ENCODE measurements around the gene SAMD7.
A peak's percentile ranks its signal among the peaks of the same experiment; 100 is the strongest.

SAMD7 gene

DNA sequence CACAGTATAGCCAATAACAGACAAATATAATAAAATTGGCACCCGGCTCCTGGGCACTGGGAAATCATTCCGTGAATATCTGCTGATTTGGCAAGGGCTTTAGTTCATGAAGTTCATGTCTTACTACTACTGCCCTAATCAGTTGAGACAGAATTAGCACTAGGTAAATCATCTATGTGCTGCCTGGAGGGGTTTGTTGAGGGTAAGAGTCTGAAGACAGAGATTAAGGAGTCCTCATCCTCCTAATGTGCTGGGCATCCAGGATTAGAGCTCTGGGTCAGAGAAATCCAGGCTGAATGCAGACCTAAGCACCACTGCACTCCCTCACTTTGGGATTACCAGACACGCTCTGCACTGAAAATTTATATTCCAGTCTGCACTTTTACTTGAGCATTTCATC lies 2.0 kb downstream of the SAMD7 start:
- Histone ChIP-seq H3K27ac (ENCODE audit: low read depth, low read length, poor library complexity, severe bottlenecking) (no peak overlapping the region), H3K9me2 (ENCODE audit: low read depth, low read length) (no peaks in the 10 kb centered on the region), H3K27me3 (ENCODE audit: insufficient read depth, low read length) (no peaks in the 10 kb centered on the region), H3K9me3 (ENCODE audit: low read length) (no peaks in the 10 kb centered on the region), H2AFZ (ENCODE audit: low read length) (peak overlapping the region; percentile 33; the same call in 1 of the 2 replicates), H3K4me3 (ENCODE audit: low read depth, low read length, poor library complexity, severe bottlenecking) (no peak overlapping the region), H3K4me2 (ENCODE audit: low read length) (no peak overlapping the region), H3K9ac (ENCODE audit: low read length) (no peak overlapping the region), H3K79me2 (ENCODE audit: insufficient read depth, low read length) (no peaks in the 10 kb centered on the region), H3K36me3 (ENCODE audit: insufficient read depth, low read length) (no peaks in the 10 kb centered on the region), H3F3A (ENCODE audit: insufficient read depth, low read length) (no peaks in the 10 kb centered on the region), H3K4me1 (ENCODE audit: insufficient read depth, low read length, severe bottlenecking) (peaks cover 10% of the 10 kb centered on the region), H4K20me1 (ENCODE audit: insufficient read depth, low read length) (no peaks in the 10 kb centered on the region)
- no peak for TF ChIP-seq EZH2 (IDR thresholded peaks at IDR 0.05; ENCODE audit: borderline replicate concordance, low read length)
- TF ChIP-seq, protein P1, sequence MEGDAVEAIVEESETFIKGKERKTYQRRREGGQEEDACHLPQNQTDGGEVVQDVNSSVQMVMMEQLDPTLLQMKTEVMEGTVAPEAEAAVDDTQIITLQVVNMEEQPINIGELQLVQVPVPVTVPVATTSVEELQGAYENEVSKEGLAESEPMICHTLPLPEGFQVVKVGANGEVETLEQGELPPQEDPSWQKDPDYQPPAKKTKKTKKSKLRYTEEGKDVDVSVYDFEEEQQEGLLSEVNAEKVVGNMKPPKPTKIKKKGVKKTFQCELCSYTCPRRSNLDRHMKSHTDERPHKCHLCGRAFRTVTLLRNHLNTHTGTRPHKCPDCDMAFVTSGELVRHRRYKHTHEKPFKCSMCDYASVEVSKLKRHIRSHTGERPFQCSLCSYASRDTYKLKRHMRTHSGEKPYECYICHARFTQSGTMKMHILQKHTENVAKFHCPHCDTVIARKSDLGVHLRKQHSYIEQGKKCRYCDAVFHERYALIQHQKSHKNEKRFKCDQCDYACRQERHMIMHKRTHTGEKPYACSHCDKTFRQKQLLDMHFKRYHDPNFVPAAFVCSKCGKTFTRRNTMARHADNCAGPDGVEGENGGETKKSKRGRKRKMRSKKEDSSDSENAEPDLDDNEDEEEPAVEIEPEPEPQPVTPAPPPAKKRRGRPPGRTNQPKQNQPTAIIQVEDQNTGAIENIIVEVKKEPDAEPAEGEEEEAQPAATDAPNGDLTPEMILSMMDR (IDR thresholded peaks at IDR 0.05; ENCODE audit: low read length): no peak

DNA sequence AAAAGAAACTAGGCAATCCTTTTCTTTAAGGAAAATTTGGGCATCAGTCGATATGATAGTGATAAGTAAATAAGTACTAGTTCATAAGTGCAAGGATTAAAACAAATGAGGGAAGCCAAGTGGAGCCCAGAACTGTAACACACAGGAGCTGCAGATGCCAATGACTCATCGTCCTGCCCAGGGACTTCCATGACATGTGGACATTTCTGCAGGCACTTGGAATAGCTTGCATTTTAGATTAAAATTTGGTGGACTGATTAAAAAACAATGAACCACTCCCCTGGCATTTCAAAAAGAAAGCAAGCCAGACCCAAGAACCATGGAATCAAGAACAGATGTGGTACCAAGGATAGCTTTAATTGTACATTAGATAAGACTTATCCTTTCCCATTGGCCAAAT lies 2.9 kb downstream of the SAMD7 start:
- H3K79me2 ChIP-seq (ENCODE audit: insufficient read depth, low read length): no peaks in the 10 kb centered on the region
- no peaks in the 10 kb centered on the region for H3K27me3 ChIP-seq (ENCODE audit: insufficient read depth, low read length)
- TF ChIP-seq, protein P1 (IDR thresholded peaks at IDR 0.05; ENCODE audit: low read length): no peak
- no peak for TF ChIP-seq EZH2 (IDR thresholded peaks at IDR 0.05; ENCODE audit: borderline replicate concordance, low read length)
- H3K4me3 ChIP-seq (ENCODE audit: low read depth, low read length, poor library complexity, severe bottlenecking): no peak overlapping the region
- H3K9ac ChIP-seq (ENCODE audit: low read length): no peak overlapping the region
- H3K36me3 ChIP-seq (ENCODE audit: insufficient read depth, low read length): no peaks in the 10 kb centered on the region
- no peaks in the 10 kb centered on the region for H3K9me2 ChIP-seq (ENCODE audit: low read depth, low read length)
- no peaks in the 10 kb centered on the region for H3F3A ChIP-seq (ENCODE audit: insufficient read depth, low read length)
- H3K4me2 ChIP-seq (ENCODE audit: low read length): no peak overlapping the region
- no peaks in the 10 kb centered on the region for H3K9me3 ChIP-seq (ENCODE audit: low read length)
- peak overlapping the region; percentile 86; the same call in 1 of the 2 replicates for H2AFZ ChIP-seq (ENCODE audit: low read length)
- no peaks in the 10 kb centered on the region for H4K20me1 ChIP-seq (ENCODE audit: insufficient read depth, low read length)
- H3K27ac ChIP-seq (ENCODE audit: low read depth, low read length, poor library complexity, severe bottlenecking): no peak overlapping the region
- peaks cover 10% of the 10 kb centered on the region for H3K4me1 ChIP-seq (ENCODE audit: insufficient read depth, low read length, severe bottlenecking)

DNA sequence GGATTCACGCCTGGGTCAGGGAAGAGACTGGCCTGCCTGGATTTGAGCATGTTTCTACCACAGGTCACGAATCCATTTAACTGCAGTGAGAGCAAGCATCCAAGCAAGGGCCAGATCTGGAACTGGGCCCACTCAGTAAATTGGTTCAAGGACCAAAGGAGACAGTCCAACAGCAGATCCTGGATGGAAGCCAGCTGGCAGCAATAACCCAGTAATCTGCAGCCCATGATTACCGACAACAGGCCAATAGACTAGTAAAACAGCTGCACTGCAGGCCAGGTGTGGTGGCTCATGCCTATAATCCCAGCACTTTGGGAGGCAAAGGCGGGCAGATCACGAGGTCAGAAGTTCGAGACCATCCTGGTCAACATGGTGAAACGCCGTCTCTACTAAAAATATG lies 11.8 kb downstream of the SAMD7 start:
- no peak overlapping the region for H2AFZ ChIP-seq (ENCODE audit: low read length)
- no peak overlapping the region for H3K4me3 ChIP-seq (ENCODE audit: low read depth, low read length, poor library complexity, severe bottlenecking)
- no peaks in the 10 kb centered on the region for H3K9me2 ChIP-seq (ENCODE audit: low read depth, low read length)
- no peak for TF ChIP-seq EZH2 (IDR thresholded peaks at IDR 0.05; ENCODE audit: borderline replicate concordance, low read length)
- TF ChIP-seq, protein P1 (IDR thresholded peaks at IDR 0.05; ENCODE audit: low read length): no peak
- H3K9ac ChIP-seq (ENCODE audit: low read length): no peak overlapping the region
- no peaks in the 10 kb centered on the region for H3K36me3 ChIP-seq (ENCODE audit: insufficient read depth, low read length)
- H3K4me1 ChIP-seq (ENCODE audit: insufficient read depth, low read length, severe bottlenecking): peaks cover 28% of the 10 kb centered on the region
- no peaks in the 10 kb centered on the region for H3K27me3 ChIP-seq (ENCODE audit: insufficient read depth, low read length)
- no peaks in the 10 kb centered on the region for H3K9me3 ChIP-seq (ENCODE audit: low read length)
- H3K79me2 ChIP-seq (ENCODE audit: insufficient read depth, low read length): no peaks in the 10 kb centered on the region
- H3F3A ChIP-seq (ENCODE audit: insufficient read depth, low read length): no peaks in the 10 kb centered on the region
- no peak overlapping the region for H3K4me2 ChIP-seq (ENCODE audit: low read length)
- H4K20me1 ChIP-seq (ENCODE audit: insufficient read depth, low read length): no peaks in the 10 kb centered on the region
- H3K27ac ChIP-seq (ENCODE audit: low read depth, low read length, poor library complexity, severe bottlenecking): no peak overlapping the region

Data from OCI-LY1 (cell line).